Thyroid gland (tissue), 4 donors: ENCODE results near the gene HHATL. TPM values are rescaled to one million over a fixed set of nuclear protein-coding genes. Genes with fewer than 3 reads are reported as not detected.

Experiments used
- DNase-seq, 2 donors: peaks; one replicate each; pipeline ENCODE4 v3.0.0-alpha.2; 2019
- H3K27ac ChIP-seq, 3 donors: fragments of 200-600 bp; sonication (generic); 1 replicate in 2 of 3; 2 replicates in 1 of 3; pipeline ENCODE4 v1.5.1; 2016 to 2019; ENCODE audit warnings: mild to moderate bottlenecking in 1 of 3, moderate library complexity in 1 of 3
- H3K27me3 ChIP-seq: fragments of 200-600 bp; sonication (generic); one replicate; pipeline ENCODE4 v1.5.1; 2019
- H3K36me3 ChIP-seq, 2 donors: fragments of 200-600 bp; sonication (generic); one replicate each; pipeline ENCODE4 v1.5.1; 2016 to 2019
- H3K4me1 ChIP-seq, 2 donors: fragments of 200-600 bp; sonication (generic); one replicate each; pipeline ENCODE4 v1.5.1; 2017 to 2019
- H3K4me3 ChIP-seq, 3 donors: fragments of 200-600 bp; sonication (generic); replicated peaks in 1 of 3; 1 replicate in 2 of 3; 2 replicates in 1 of 3; pipeline ENCODE4 v1.5.1; 2016; ENCODE audit warnings: mild to moderate bottlenecking in 1 of 3
- H3K9me3 ChIP-seq: fragments of 200-600 bp; sonication (generic); one replicate; pipeline ENCODE4 v1.5.1; 2017
- POLR2A ChIP-seq, 2 donors: fragments of 450-650 bp; IDR thresholded peaks; one replicate each; pipeline ENCODE4 v1.6.1; 2017; ENCODE audit warnings: antibody characterized with exemption in 2 of 2, mild to moderate bottlenecking in 2 of 2, moderate library complexity in 1 of 2
- WGBS, 2 donors: methylation state at CpG; one replicate each; pipeline ENCODE4 v1.1.5; 2017; 5-methylcytosine and 5-hydroxymethylcytosine counted together
- intact Hi-C: fragments of 100-400 bp; cut with DNase I; formaldehyde crosslinking; loops from one replicate; pipeline ENCODE4 v1.15.1; 2023
- total RNA-seq, 4 donors: library from RNA; depleted of rRNA; stranded (reverse); fragments of >200 nt; gene quantifications; one replicate each; pipeline ENCODE4 v1.2.3, GENCODE V29; 2016
- TF ChIP-seq, protein P1 (sequence below), 6 experiments: fragments of 200-600 bp in 3 of 6; fragments of 450-650 bp in 3 of 6; sonication (generic) in 3 of 6; IDR thresholded peaks; one replicate each; pipeline ENCODE4 v1.5.1; 2016 to 2019; ENCODE audit warnings: antibody characterized with exemption in 6 of 6, mild to moderate bottlenecking in 2 of 6, inconsistent platforms in 1 of 6, moderate library complexity in 1 of 6

HHATL gene
- total RNA-seq, 4 donors from 2014 or later: 15.7 to 64.1 (median 32.4) TPM

DNA sequence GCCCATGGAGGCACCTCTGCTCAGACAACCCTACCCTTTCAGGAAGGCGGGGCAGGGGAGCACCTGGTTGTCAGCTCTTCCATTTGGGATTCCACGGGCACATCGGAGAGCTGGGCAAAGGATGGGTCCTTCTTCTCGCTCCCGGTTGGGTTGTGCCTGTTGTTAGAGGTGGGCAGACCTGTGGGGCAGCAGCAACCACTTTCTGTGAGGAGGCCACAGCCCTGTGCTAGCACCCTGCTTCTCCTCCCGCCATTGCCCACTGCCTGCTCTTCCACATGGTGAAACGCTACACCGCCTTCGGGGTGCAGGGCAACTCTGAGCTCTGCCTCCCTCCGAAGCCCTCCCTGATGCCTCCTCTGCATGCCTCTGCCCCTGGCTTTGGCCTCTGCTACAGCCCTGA, 7.0 kb upstream of the HHATL start:
- Histone ChIP-seq H3K9me3 (no peaks in the 10 kb centered on the region), H3K4me1 (peaks cover 11 to 17% of the 10 kb centered on the region in 2 donors), H3K4me3 (no peak overlapping the region), H3K27ac (peak overlapping the region; percentile 24 to 69 (median 58)), H3K27me3 (no peaks in the 10 kb centered on the region), H3K36me3 (no peaks in the 10 kb centered on the region)
- 93% methylated on average over 10 of the region's 10 CpGs for WGBS, 2 donors
- no peak for DNase-seq
- intact Hi-C loops: no loop called here
- no peak for TF ChIP-seq POLR2A (IDR thresholded peaks at IDR 0.05)
- TF ChIP-seq, protein P1, sequence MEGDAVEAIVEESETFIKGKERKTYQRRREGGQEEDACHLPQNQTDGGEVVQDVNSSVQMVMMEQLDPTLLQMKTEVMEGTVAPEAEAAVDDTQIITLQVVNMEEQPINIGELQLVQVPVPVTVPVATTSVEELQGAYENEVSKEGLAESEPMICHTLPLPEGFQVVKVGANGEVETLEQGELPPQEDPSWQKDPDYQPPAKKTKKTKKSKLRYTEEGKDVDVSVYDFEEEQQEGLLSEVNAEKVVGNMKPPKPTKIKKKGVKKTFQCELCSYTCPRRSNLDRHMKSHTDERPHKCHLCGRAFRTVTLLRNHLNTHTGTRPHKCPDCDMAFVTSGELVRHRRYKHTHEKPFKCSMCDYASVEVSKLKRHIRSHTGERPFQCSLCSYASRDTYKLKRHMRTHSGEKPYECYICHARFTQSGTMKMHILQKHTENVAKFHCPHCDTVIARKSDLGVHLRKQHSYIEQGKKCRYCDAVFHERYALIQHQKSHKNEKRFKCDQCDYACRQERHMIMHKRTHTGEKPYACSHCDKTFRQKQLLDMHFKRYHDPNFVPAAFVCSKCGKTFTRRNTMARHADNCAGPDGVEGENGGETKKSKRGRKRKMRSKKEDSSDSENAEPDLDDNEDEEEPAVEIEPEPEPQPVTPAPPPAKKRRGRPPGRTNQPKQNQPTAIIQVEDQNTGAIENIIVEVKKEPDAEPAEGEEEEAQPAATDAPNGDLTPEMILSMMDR (IDR thresholded peaks at IDR 0.05): no peak

DNA sequence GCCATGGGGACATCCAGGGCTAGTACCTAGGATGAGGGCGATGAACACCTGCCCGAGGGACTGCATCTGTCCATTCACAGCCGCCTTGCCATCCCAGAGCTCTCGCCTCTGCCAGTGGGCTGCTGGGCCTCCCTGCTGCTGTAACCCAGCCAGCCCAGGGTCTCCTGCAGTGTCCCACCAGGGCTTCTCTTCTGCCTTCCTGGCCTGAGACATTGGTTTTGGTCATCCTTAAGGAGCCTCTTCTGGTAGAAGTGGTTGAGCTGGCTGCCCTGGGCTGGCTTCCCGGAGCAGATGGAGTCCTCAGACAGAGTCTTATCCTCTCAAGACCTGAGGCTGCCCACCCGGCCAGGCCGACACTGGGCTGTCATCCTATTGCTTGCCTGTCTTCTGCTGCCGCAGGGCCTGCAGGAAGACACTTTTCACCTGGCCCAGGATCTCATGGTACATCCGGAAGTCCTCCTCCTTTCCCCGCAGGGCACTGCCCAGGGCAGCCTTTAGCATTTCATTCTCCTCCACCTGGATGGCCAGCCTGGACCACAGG, 6.1 kb upstream of the HHATL start:
- Histone ChIP-seq H3K9me3 (no peaks in the 10 kb centered on the region), H3K4me3 (no peak overlapping the region), H3K27ac (no peak overlapping the region), H3K4me1 (peaks cover 11 to 17% of the 10 kb centered on the region in 2 donors), H3K36me3 (no peaks in the 10 kb centered on the region), H3K27me3 (no peaks in the 10 kb centered on the region)
- TF ChIP-seq, protein P1 (IDR thresholded peaks at IDR 0.05): no peak
- no peak for TF ChIP-seq POLR2A (IDR thresholded peaks at IDR 0.05)
- no peak for DNase-seq
- WGBS, 2 donors: 76 to 82% methylated on average over 10 of the region's 10 CpGs
- intact Hi-C loops: no loop called here

DNA sequence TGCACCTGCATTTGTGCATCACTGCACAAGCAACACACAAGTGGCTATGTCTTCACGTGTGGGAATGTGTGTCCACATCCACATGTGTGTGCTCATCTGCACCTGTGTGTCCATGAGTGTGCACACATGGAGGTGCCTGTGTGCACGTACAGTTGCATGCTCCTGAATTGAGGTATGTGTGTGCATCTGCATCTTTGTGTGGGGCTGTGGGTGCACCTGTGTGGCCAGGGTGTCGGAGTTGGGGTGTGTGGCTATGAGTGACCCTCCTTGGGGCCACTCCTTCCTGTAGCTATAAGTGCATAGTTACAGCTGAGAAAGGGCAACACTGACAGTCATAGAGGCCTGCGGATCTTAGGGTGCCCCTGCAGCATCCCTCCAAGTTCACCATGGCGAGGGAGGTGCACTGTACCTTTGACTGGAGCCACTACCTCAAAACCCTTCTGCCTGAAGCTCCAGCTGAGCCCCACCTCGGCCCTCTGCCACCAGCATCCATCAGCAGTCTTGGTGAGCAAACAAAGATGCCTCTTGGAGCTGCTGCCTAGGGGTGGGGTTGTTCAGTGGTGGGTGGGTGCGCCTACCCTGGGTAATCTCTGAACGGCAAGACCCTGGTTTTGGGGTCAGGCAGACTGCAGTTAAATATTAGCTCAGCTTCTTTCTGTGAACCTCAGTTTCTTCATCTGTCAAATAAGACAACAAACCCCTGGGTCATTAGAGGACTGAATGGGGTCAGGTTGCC, 5.2 kb upstream of the HHATL start:
- Histone ChIP-seq H3K27me3 (no peaks in the 10 kb centered on the region), H3K9me3 (no peaks in the 10 kb centered on the region), H3K27ac (no peak overlapping the region), H3K36me3 (no peaks in the 10 kb centered on the region), H3K4me3 (no peak overlapping the region), H3K4me1 (peaks cover 11 to 25% of the 10 kb centered on the region in 2 donors)
- TF ChIP-seq POLR2A (IDR thresholded peaks at IDR 0.05): no peak
- TF ChIP-seq, protein P1 (IDR thresholded peaks at IDR 0.05): no peak
- no peak for DNase-seq
- intact Hi-C loops: no loop called here
- 86 to 88% methylated on average over 5 to 8 of the region's 8 CpGs for WGBS, 2 donors

DNA sequence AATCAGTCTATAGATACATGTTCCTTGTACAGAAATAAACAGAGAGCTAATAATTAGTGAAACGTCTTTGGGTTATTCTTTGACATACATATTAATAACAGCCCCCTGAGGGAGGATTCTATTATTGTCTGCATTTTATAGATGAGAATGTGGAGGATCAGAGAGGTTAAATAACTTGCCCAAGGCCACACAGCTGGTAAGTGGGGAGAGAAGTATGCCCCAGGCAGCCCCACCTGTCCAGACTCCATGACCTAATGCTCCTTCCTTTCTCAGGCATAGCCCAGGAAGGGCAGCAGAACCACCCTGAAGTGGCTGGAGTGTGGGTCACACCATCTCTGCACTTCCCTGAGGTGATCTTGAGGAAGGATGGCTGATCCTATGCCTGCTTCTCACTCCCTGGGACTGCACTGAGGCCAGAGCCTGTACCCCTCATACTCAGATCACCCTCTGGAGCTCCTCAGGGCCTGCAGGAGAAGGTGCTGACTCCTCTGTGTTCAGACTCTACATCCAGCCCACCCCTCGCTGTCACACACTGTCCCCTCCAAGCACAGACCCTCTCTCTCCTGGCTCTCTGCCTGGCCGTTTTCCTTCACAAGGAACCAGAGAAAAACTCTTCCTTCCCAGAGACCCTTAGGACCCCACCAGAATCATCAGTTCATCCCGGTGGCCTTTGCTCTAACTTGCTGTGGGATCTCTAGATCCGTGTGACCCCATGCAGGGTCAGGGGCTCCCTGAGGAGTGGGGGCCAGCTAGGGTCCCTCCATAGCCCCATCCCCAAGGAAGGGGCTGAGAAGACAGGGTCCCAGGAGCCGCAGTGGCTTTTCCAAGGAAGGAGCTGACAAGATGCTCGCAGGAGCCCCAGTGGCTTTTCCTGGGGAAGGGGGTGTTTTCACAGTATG, 4.4 kb upstream of the HHATL start:
- TF ChIP-seq, protein P1 (IDR thresholded peaks at IDR 0.05): no peak
- TF ChIP-seq POLR2A (IDR thresholded peaks at IDR 0.05): no peak
- no peaks in the 10 kb centered on the region for H3K27me3 ChIP-seq
- 75 to 76% methylated on average over 7 of the region's 7 CpGs for WGBS, 2 donors
- no peaks in the 10 kb centered on the region for H3K36me3 ChIP-seq
- H3K4me1 ChIP-seq: peaks cover 17 to 30% of the 10 kb centered on the region in 2 donors
- no peak overlapping the region for H3K4me3 ChIP-seq
- intact Hi-C loops: no loop called here
- no peaks in the 10 kb centered on the region for H3K9me3 ChIP-seq
- no peak for DNase-seq
- no peak overlapping the region for H3K27ac ChIP-seq
